SKM-1 treated with dmso at 0.1 percent for 144 hours (cell line): ENCODE data around the gene CRCP.
"Not testable (repeated sequence)": the region's sequence is repeated elsewhere in the genome, so short reads cannot be mapped to it uniquely, and the experiment has no call there.

Source experiments
- DNase-seq: peaks from one replicate; lab custom pipeline; 2025; ENCODE audit not compliant: unreplicated experiment; lab: John Stamatoyannopoulos, UW

CRCP gene

DNA sequence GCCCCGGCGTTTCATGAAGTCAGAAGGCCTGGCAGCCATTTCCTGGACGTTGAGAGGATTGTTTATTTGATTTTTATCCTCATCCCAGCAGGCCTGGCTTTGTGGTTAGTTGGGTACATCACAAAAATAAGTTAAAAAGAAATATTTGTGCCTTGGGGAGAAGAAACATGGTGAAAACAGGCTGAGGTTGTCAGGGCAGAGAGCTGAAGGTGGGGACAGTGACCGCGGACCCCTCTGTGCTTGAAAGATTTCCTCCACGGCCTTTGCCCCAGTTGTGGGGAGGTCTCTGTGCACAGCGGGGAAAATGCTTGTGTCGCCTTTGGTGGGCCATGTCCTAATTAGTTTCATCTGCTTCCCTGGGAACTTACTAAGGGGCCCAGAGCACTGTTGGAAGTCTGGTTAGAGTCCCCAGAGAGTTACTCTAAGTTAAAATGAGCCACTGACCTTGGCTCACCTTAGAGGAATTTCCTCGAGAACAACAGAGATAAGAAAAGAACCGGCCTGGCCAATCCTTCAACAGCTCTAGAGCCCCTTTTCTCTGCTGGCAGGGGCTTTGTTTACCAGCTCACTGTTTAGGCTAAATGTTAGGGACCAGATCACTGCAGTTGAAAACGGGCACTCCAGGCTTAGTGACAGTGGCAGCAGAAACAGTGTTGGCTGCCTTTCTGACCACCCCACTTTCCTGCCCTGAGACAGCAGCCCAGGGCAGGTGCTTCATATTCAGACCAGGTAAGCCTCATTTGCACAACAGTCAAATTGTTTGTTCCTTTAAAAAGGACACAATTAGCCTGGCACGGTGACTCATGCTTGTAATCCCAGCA is 37.9 kb downstream of the CRCP start:
- no peak for DNase-seq

- DNase-seq = no peak
Measured at GRCh38 chr7:66153691-66154090, 39.0 kb downstream of the CRCP start.

GRCh38 chr7:66156035-66156434 is 41.4 kb downstream of the CRCP start:
- not testable (repeated sequence) for DNase-seq

- DNase-seq = no peak
Measured at GRCh38 chr7:66157060-66157459, 42.4 kb downstream of the CRCP start.

DNA sequence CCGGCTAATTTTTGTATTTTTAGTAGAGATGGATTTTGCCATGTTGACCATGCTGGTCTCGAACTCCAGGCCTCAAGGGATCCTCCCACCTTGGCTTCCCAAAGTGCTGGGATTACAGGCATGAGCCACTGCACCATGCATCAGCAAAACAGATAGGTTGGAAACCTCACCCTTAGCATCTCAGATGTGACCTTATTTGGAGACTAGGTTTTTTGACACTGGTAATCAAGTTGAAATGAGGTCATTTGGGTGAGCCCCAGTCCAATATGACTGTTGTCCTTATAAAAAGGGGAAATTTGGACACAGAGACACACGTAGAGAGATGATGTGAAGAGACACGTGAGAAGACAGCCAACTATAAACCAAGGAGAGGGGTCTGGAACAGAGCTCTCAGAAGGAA is 48.0 kb downstream of the CRCP start:
- no peak for DNase-seq

GRCh38 chr7:66163186-66163610 is 48.6 kb downstream of the CRCP start:
- no peak for DNase-seq

DNA sequence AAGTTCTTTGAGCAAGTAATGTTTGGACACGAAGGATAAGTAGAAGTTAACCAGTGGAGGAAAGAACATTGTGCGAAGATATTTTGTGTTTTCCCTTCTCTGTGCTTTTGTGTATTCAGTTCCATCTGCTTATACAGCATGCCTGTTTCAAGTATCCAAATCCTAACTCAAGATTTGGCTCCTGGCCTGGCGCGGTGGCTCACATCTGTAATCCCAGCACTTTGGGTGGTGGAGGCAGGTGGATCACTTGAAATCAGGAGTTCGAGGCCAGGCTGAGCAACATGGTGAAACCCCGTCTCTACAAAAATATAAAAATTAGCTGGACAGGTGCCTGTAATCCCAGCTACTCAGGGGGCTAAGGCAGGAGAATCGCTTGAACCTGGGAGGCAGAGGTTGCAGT is 49.7 kb downstream of the CRCP start:
- DNase-seq = no peak

DNA sequence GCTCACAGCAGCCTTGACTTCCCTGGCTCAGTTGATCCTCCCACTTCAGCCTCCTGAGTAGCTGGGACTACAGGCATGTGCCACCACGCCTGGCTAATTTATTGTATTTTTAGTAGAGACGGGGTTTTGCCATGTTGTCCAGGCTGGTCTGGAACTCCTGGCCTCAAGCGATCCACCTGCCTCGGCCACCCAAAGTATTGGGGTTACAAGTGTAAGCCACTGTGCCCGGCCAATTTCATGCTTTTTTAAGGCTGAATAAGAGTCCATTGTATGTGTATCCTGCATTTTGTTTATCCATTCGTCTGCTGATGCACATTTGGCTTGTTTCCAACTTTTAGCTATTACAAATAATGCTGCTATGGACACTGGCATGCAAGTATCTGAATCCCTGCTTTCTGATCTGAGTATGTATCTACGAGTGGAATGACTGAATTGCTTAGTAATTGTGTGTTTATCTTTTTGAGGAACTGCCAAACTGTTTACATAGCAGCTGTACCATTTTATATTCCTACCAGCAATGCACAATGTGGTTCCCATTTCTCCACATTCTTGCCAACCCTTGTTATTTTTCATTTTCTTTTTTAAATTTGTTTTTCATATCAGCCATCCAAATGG is 53.2 kb downstream of the CRCP start:
- DNase-seq = no peak

- DNase-seq = no peak
Measured at GRCh38 chr7:66169616-66170015, 55.0 kb downstream of the CRCP start.

DNA sequence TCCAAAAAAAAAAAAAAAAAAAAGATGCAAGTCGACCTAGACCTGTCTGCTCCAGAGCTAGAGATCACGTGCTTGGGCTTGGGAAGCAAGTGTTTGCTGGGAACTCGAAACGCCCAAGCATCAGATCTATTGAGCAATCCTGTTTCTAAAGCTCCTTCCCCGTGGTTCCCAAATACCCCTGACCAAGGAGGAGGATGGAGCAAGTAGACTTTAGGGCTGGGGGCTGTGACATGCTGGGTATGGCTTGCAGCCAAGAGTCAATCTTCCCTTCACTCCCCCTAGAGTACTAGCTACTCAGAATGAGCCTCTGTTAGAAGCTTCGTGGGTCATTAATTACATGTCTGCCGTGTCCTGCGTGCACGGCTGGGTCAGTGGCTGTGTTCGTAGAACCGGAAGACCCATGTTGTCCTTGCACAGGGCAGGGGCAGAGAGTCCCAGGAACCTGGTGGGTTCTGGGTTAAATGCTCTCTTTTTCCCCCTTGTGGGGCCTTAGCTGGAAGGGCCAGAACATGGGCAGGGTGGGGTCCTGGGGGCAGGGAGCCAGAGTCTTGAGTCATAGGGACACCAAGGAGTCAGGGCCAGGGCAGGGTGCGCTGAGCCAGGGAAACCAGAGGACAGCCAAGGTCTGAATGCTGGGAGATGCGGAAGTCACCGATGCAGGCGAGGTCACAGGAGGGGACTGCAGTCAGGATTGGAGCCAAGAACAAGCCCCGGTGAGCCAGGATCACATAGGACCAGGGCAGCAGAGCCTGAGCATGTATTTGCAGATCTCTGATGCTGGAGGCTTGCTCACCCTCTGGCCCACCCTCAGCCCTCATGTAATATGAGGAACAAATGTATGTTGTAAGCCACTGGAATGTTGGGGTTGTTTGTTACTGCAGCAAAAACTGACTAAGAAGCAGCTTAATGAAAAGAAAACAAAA is 55.9 kb downstream of the CRCP start:
- DNase-seq = no peak

GRCh38 chr7:66172536-66173401 is 58.1 kb downstream of the CRCP start:
- DNase-seq = not testable (repeated sequence)

DNA sequence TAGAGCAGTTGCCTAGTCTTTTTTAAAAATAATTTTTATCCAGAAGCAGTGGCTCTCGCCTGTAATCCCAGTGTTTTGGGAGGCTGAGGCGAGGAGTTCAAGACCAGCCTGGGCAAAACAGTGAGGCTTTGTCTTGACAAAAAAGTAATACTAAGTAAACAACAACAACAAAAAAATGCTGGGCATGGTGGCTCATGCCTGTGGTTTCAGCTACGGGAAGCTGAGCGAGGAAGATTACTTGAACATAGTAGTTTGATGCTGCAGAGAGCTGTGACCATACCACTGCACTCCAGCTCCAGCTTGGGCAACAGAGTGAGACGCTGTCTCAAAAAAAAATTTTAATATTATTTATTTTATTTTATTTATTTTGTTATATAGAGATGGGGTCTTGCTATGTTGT is 59.2 kb downstream of the CRCP start:
- DNase-seq = no peak

GRCh38 chr7:66175006-66175405 is 60.4 kb downstream of the CRCP start:
- DNase-seq = not testable (repeated sequence)

DNA sequence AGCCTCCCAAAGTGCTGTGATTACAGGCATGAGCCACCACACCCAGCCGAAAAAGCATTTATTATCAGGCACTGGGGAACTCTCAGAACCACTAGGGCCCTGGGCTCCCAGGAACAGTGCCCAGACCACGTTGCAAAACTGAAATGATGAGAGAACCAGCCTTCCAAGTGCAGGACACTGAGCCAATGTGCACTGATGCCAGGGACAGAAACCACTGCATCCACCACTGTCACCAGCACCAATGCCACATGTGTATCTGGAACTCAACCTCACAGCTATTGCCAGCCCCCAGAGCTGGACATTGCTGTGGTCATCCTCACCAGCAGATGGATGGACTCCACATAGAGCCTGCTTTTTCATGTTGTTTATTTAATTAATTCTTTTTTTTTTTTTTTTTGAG is 62.3 kb downstream of the CRCP start:
- DNase-seq = no peak

GRCh38 chr7:66178258-66178657 is 63.6 kb downstream of the CRCP start:
- no peak for DNase-seq

DNA sequence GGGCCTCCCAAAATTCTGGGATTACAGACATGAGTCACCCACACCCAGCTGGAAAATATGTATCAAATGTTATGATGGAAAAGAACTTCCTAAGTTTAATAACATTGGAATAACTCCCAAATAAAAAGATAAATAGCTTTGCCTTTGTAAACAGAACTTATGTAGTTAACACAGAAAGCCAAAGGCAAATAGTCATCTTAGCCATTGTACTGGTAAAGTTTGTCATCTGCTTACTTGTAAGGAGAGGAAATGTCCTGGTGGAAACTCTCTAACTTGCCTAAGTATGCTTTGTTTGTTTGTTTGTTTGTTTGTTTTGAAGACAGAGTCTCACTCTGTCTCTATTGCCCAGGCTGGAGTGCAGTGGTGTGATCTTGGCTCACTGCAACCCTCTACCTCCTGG is 66.7 kb downstream of the CRCP start:
- no peak for DNase-seq

DNA sequence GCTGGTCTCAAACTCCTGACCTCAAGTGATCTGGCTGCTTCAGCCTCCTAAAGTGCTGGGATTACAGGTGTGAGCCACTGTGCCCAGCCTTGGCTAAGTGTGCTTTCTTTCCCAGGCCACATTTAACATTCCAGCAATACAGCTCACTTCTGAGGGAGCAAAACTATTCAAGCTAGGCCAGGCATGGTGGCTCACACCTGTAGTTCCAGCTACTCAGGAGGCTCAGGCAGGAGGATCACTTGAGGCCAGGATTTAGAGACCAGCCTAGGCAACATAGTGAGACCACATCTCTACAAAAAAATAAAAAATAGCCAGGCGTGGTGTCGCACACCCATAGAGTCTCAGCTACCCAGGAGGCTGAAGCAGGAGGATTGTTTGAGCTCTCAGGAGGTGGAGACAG is 67.2 kb downstream of the CRCP start:
- no peak for DNase-seq

- peak; percentile 57 for DNase-seq
Measured at GRCh38 chr7:66182920-66183319, 68.3 kb downstream of the CRCP start.

DNA sequence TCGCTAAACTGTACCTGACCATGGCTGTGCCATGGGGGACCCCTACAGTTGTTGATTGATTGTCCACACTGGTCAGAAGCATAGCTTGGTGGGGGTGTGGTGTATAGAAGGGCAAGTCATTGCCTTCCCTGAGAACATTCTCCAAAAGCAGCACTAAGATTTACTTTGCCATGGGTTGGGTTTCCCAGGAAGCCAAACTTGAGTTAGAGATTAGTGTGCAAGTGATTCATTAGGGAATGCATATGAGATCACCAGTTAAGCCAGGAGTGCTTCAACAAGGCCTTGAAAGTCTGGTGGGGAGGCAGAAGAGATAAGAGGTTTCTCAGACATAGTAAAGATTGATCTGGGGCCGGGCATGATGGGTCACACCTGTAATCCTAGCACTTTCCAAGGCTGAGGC is 69.1 kb downstream of the CRCP start:
- no peak for DNase-seq

DNA sequence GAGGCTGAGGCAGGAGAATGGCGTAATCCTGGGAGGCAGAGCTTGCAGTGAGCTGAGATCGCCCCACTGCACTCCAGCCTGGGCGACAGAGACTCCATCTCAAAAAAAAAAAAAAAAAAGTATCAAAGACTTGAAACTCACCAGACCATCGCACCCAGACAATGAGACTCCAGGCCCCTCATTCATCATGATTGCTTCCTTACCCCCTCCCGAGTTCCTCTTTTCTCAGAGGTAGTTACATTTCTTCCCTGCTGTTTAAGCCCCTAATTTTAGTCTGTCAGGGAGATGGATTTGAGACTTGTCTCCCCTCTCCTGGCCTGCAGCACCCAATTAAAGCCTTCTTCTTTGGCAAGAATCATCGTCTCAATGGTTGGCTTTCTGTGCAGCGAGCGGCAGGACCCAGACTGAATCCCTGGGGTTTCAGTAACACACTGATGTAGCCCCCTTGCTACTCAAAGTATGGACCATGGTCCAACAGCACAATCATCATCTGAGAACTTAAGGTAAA is 71.1 kb downstream of the CRCP start:
- DNase-seq = no peak
